Fibroblast of skin of left quadriceps (primary cell): Measurements from ENCODE around the gene TNS1.
A peak's percentile ranks its signal among the peaks of the same experiment; 100 is the strongest.
"Not testable (repeated sequence)": the region's sequence is repeated elsewhere in the genome, so short reads cannot be mapped to it uniquely, and the experiment has no call there.

ENCODE experiments used
- DNase-seq, 2 experiments: peaks; one replicate each; pipeline ENCODE4 v3.0.0-alpha.2; 2013; ENCODE audit warnings: low read depth in 2 of 2

The TNS1 gene

GRCh38 chr2:217799563-217800432, 203.0 kb downstream of the TNS1 start:
- no peak for DNase-seq

DNA sequence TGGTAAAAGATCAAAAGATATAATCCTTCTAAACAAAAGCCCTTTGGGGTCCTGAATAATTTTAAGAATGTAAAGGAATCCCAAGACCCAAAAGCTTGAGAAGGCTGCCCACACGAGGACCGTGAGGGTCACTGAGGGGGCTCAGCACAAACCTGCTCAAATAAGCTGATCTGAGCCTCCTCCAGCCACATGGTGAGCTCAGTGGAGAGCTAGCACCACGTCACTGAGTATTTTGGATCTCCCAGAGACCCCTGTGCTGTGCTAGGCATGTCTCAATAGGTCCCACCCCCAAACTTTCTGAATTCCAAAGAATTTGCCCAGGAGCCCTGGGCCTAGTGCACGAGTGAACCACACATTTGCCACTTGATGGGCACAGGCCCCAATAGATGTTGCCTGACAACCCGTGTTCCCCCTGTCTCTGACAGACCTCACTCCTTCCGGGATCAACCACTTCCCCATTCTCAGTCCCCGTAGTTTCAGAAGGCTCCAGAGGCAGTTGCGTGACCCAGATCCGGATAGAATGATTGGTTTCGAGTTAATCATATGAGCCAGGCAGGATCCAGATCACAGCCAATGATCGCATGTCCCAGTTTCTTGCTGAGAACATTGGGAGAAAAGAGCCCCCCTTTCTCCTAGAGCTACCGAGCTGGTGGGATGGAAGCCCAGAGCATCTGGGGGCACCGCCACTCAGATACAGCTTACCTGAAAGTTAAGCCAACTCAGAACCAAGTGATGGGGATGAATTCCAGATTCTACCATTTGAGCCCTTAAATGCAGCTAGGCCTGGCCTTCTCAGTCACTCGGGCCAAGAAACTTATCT, 203.8 kb downstream of the TNS1 start:
- DNase-seq, result no peak

GRCh38 chr2:217798191-217798590, 204.6 kb downstream of the TNS1 start:
- no peak for DNase-seq

- DNase-seq, result no peak
These were observed 205.1 kb downstream of the TNS1 start for GRCh38 chr2:217797661-217798069.

GRCh38 chr2:217797165-217797564, 205.6 kb downstream of the TNS1 start:
- no peak for DNase-seq

GRCh38 chr2:217795706-217796465, 206.9 kb downstream of the TNS1 start:
- DNase-seq, result no peak

- no peak for DNase-seq
These were observed 207.7 kb downstream of the TNS1 start for GRCh38 chr2:217795067-217795466.

- no peak for DNase-seq
These were observed 208.4 kb downstream of the TNS1 start for GRCh38 chr2:217794133-217794986.

DNA sequence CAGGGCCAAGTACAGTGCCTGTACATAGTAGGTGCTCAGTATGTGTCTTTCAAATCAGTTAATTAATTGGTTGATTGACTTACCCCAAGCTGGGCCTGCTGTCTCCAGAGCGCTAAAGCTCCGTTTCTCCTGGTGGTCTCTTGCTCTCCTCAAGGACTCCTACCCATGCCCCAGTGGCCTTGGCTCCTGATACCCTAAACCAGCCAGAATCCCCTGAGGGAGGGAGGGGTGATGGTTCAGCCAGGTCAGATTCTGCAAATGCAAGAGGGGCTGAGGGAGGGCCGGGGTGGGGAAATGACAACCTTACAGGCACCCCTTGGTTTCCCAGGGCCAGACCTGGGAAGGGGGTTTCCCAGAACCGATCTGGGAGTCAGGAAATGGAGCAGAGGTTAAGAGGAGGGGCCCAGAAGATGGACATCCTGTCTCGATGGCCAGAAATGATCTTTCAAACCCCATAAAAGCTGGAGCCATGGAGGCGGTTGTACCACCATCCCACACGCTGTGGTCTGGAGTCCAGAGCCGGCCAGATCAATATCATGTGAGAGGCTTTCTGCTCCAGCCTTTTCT, 209.1 kb downstream of the TNS1 start:
- DNase-seq, result no peak

GRCh38 chr2:217792626-217793527, 209.9 kb downstream of the TNS1 start:
- DNase-seq, result no peak

- no peak for DNase-seq
These were observed 211.2 kb downstream of the TNS1 start for GRCh38 chr2:217791551-217791950.

- DNase-seq, result peak in 1 of 2 experiments; percentile 26
These were observed 212.0 kb downstream of the TNS1 start for GRCh38 chr2:217790681-217791392.

GRCh38 chr2:217790195-217790594, 212.6 kb downstream of the TNS1 start:
- no peak for DNase-seq

DNA sequence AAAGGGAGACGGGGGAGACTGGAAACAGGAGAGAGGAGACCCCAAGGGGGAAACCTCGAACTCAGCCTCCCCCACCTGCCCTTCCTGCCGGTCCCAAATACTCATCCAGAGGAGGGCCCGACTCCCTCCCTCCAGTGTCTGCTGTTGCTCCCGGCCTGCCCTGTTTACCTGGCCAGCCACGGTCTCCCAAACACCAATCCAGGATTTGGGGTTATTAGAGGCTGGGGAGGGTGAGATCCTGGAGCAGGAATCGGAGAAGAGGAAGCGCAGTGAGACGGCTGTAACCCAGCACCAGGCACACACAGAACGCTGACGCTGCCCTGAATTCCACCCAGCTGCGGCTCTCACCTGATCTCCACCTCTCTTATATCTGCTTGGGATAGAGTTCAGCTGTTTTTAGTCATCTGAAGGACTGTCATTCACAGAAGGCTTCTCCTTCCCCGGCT, 213.0 kb downstream of the TNS1 start:
- no peak for DNase-seq

DNA sequence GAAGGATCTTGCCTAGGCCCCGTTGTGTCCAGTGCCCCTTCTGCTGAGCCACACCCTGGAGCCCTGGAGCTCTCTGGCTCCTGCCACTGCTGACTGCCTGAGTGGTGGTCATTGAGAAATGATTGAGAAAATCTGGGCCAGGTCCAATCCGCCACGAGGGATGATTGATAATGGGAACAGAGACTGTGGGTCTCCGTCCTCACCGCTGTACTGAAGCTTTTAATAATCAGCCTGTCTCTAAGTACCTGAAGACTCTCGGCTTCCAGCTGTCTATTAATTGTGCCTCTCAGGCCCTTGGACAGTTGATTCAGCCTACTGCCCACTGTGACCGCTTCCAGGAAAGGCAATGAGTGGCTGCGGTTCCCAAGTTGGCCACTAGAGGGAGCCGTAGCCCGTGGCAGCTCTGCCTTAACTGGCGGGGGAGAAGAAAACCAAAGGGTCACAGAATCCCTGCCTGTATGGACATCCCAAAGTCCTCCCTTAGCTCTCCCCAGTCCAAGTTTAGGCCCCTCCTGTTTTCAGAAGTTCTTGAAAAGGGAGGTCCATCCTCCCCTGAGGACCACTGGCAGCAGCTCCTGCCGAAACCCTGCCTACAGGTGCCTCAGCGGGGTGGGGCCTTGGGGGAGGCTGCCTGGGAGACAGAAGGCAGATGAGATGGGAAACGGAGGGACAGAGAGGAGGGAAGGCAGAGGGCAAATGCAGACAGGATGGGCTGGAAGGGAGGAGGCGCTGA, 213.6 kb downstream of the TNS1 start:
- DNase-seq, result peak; percentile 26 to 34

DNA sequence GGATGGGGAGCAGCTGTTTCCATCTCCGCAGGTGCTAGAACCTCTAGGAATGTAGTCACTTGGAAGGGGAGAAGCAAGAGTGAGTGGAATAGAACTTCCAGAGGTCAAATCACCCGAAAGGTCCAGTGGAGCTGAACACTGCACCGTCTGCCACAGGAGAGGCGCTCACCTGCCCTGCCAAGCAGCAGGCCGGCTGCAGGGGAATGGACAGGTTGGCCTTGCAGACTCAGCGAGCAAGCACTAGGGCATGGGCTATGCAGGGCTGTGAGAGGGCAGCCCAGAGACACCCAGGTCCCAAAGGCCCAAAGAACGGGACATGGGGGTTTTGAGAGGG, 214.2 kb downstream of the TNS1 start:
- DNase-seq, result no peak

GRCh38 chr2:217787160-217787877, 215.5 kb downstream of the TNS1 start:
- DNase-seq, result no peak

DNA sequence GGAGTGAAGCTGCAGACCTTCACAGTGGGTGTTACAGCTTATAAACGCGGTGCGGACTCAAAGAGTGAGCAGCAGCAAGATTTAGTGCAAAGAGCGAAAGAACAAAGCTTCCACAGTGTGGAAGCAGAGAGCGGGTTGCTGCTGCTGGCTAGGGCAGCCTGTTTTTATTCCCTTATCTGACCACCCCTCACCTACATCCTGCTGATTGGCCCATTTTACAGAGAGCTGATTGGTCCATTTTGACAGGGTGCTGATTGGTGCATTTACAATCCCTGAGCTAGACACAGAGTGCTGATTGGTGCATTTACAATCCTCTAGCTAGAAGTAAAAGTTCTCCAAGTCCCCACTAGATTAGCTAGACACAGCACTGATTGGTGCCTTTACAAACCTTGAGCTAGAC, 216.2 kb downstream of the TNS1 start:
- DNase-seq, result not testable (repeated sequence)
